HG02763 (cell line): Measurements from ENCODE around the gene MAP2K3.
"Not testable (repeated sequence)": the region's sequence is repeated elsewhere in the genome, so short reads cannot be mapped to it uniquely, and the experiment has no call there.

ENCODE experiments used
- ATAC-seq: cut with Tn5 transposase; IDR thresholded peaks from one replicate; pipeline ENCODE4 v1.9.1; 2021; ENCODE audit warnings: mild to moderate bottlenecking, moderate library complexity; ENCODE audit not compliant: unreplicated experiment

MAP2K3 gene

GRCh38 chr17:21310061-21310765 lies 25.7 kb downstream of the MAP2K3 start:
- ATAC-seq: not testable (repeated sequence)

GRCh38 chr17:21310766-21311602 lies 26.5 kb downstream of the MAP2K3 start:
- not testable (repeated sequence) for ATAC-seq

- no peak for ATAC-seq
Measured at GRCh38 chr17:21313320-21313719, 28.8 kb downstream of the MAP2K3 start.

GRCh38 chr17:21313761-21314160 lies 29.2 kb downstream of the MAP2K3 start:
- ATAC-seq: not testable (repeated sequence)

- not testable (repeated sequence) for ATAC-seq
Measured at GRCh38 chr17:21314261-21314664, 29.8 kb downstream of the MAP2K3 start.

GRCh38 chr17:21314701-21315111 lies 30.2 kb downstream of the MAP2K3 start:
- ATAC-seq: not testable (repeated sequence)

- not testable (repeated sequence) for ATAC-seq
Measured at GRCh38 chr17:21315246-21316000, 30.9 kb downstream of the MAP2K3 start.

- not testable (repeated sequence) for ATAC-seq
Measured at GRCh38 chr17:21316212-21316886, 31.8 kb downstream of the MAP2K3 start.

- ATAC-seq: not testable (repeated sequence)
Measured at GRCh38 chr17:21316887-21317500, 32.5 kb downstream of the MAP2K3 start.

GRCh38 chr17:21317821-21318220 lies 33.3 kb downstream of the MAP2K3 start:
- not testable (repeated sequence) for ATAC-seq

- ATAC-seq: no peak
Measured at GRCh38 chr17:21318439-21318838, 33.9 kb downstream of the MAP2K3 start.

- ATAC-seq: not testable (repeated sequence)
Measured at GRCh38 chr17:21318856-21319255, 34.3 kb downstream of the MAP2K3 start.

GRCh38 chr17:21319256-21319655 lies 34.7 kb downstream of the MAP2K3 start:
- ATAC-seq: not testable (repeated sequence)

GRCh38 chr17:21319686-21320375 lies 35.3 kb downstream of the MAP2K3 start:
- ATAC-seq: not testable (repeated sequence)

- ATAC-seq: not testable (repeated sequence)
Measured at GRCh38 chr17:21320430-21320829, 35.9 kb downstream of the MAP2K3 start.

- ATAC-seq: not testable (repeated sequence)
Measured at GRCh38 chr17:21321061-21321460, 36.5 kb downstream of the MAP2K3 start.

- not testable (repeated sequence) for ATAC-seq
Measured at GRCh38 chr17:21321744-21322191, 37.3 kb downstream of the MAP2K3 start.

- ATAC-seq: not testable (repeated sequence)
Measured at GRCh38 chr17:21323257-21324111, 39.0 kb downstream of the MAP2K3 start.
